Prostate gland (tissue), 2 donors: ENCODE results near the gene GPN1.
A peak's percentile ranks its signal among the peaks of the same experiment; 100 is the strongest.

Experiments
- POLR2AphosphoS5 ChIP-seq: sonication (generic); formaldehyde crosslinking; IDR thresholded peaks from one replicate; pipeline ENCODE4 v1.6.1; 2017; ENCODE audit warnings: antibody characterized with exemption
- TF ChIP-seq, protein P1 (sequence below), 4 experiments: fragments of 200-600 bp in 2 of 4; fragments of 450-650 bp in 2 of 4; sonication (generic) in 2 of 4; IDR thresholded peaks; 1 replicate in 3 of 4; 2 replicates in 1 of 4; pipeline ENCODE4 v1.5.1; 2016 to 2019; ENCODE audit warnings: antibody characterized with exemption in 4 of 4, mild to moderate bottlenecking in 2 of 4, moderate library complexity in 2 of 4

DNA sequence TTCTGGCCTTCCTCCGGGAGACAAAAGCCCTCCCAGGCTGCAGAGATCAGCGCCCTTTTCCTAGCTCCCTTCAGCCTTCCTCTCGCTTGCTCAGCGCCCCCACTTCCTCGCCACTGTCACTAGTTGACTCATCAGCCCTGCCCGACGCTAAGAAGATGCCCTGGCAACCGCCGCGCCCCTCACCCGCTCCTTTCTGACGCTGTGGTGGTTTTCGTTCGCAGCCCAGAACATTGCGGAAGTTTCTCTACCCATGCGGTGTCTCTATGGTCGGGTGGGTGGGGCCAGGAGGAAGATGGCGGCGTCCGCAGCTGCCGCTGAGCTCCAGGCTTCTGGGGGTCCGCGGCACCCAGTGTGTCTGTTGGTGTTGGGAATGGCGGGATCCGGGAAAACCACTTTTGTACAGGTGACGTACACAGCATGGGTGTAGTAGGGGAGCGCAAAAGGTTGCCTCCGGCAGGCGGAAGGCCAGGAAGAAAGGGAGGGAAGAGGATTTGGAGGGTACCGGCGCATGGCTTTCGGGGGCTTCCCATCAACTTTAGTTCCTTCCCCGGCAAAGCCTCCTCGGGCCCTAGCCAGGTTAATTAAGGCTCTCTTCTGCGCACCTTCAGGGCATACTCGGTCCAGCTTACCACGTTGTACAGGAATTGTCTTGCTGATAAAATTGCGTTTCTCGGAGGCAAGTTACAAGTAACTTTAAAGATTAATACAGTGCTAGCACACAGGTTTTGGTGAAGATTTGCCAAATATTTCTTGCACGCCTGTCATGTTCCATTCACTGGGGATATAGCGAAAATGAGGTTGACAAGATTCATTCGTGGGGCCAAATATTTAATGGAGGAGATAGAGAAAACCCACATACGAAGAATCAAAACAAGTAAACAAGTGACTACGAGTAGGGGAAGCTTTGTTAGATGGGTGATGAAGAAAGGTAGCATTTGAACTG, at the start of gene GPN1, which contains the start of gene CCDC121:
- TF ChIP-seq, protein P1, sequence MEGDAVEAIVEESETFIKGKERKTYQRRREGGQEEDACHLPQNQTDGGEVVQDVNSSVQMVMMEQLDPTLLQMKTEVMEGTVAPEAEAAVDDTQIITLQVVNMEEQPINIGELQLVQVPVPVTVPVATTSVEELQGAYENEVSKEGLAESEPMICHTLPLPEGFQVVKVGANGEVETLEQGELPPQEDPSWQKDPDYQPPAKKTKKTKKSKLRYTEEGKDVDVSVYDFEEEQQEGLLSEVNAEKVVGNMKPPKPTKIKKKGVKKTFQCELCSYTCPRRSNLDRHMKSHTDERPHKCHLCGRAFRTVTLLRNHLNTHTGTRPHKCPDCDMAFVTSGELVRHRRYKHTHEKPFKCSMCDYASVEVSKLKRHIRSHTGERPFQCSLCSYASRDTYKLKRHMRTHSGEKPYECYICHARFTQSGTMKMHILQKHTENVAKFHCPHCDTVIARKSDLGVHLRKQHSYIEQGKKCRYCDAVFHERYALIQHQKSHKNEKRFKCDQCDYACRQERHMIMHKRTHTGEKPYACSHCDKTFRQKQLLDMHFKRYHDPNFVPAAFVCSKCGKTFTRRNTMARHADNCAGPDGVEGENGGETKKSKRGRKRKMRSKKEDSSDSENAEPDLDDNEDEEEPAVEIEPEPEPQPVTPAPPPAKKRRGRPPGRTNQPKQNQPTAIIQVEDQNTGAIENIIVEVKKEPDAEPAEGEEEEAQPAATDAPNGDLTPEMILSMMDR (IDR thresholded peaks at IDR 0.05), result peak in 1 of 4 experiments; percentile 16
- TF ChIP-seq POLR2AphosphoS5, result peak; percentile 94
